GM12878 (cell line): ENCODE data around the gene THAP9.

ENCODE experiments used
- CBX3 ChIP-seq: fragments of 200-600 bp; sonication (generic); IDR thresholded peaks from 2 replicates; pipeline ENCODE4 v1.6.1; 2016; ENCODE audit warnings: low read depth, borderline replicate concordance
- KLF5 ChIP-seq: fragments of 450-650 bp; IDR thresholded peaks from 2 replicates; pipeline ENCODE4 v1.6.1; 2014; ENCODE audit warnings: mild to moderate bottlenecking; ENCODE audit not compliant: partially characterized antibody

- no peak for TF ChIP-seq CBX3
- no peak for TF ChIP-seq KLF5
Observed at GRCh38 chr4:82889287-82889686, 11.2 kb upstream of the THAP9 start.
